ENCODE data around the gene STMP1.

GRCh38 chr7:135708041-135708440 is 45.7 kb downstream of the STMP1 start:
- TF ChIP-seq NFE2L2 (IDR thresholded peaks at IDR 0.05; ENCODE audit: low read depth, low read length) = no peak
- TF ChIP-seq, protein P1, sequence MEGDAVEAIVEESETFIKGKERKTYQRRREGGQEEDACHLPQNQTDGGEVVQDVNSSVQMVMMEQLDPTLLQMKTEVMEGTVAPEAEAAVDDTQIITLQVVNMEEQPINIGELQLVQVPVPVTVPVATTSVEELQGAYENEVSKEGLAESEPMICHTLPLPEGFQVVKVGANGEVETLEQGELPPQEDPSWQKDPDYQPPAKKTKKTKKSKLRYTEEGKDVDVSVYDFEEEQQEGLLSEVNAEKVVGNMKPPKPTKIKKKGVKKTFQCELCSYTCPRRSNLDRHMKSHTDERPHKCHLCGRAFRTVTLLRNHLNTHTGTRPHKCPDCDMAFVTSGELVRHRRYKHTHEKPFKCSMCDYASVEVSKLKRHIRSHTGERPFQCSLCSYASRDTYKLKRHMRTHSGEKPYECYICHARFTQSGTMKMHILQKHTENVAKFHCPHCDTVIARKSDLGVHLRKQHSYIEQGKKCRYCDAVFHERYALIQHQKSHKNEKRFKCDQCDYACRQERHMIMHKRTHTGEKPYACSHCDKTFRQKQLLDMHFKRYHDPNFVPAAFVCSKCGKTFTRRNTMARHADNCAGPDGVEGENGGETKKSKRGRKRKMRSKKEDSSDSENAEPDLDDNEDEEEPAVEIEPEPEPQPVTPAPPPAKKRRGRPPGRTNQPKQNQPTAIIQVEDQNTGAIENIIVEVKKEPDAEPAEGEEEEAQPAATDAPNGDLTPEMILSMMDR (conservative IDR thresholded peaks at IDR 0.05; ENCODE audit: low read depth, low read length) = no peak
- TF ChIP-seq, protein P2, sequence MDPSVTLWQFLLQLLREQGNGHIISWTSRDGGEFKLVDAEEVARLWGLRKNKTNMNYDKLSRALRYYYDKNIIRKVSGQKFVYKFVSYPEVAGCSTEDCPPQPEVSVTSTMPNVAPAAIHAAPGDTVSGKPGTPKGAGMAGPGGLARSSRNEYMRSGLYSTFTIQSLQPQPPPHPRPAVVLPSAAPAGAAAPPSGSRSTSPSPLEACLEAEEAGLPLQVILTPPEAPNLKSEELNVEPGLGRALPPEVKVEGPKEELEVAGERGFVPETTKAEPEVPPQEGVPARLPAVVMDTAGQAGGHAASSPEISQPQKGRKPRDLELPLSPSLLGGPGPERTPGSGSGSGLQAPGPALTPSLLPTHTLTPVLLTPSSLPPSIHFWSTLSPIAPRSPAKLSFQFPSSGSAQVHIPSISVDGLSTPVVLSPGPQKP (IDR thresholded peaks at IDR 0.05; ENCODE audit: borderline replicate concordance, low read depth, low read length) = no peak
- TF ChIP-seq USF2 (IDR thresholded peaks at IDR 0.05; ENCODE audit: low read depth, low read length) = no peak
- TF ChIP-seq POLR2A (IDR thresholded peaks at IDR 0.05; ENCODE audit: low read depth, low read length) = no peak
- no peak for TF ChIP-seq FOS (IDR thresholded peaks at IDR 0.05; ENCODE audit: low read depth, low read length)
- no peak for TF ChIP-seq CEBPB (IDR thresholded peaks at IDR 0.05; ENCODE audit: low read depth, low read length)
- no peak for TF ChIP-seq BHLHE40 (IDR thresholded peaks at IDR 0.05; ENCODE audit: low read depth, low read length)
- no peak for TF ChIP-seq RFX5 (IDR thresholded peaks at IDR 0.05; ENCODE audit: low read depth, low read length)
- TF ChIP-seq SMC3 (IDR thresholded peaks at IDR 0.05; ENCODE audit: low read depth, low read length) = no peak
- TF ChIP-seq RCOR1 (IDR thresholded peaks at IDR 0.05; ENCODE audit: insufficient replicate concordance, low read length) = no peak

All from IMR-90 (cell line).